HepG2 (cell line): ENCODE measurements around the gene ANAPC10. TPM values are rescaled to one million over a fixed set of nuclear protein-coding genes. Genes with fewer than 3 reads are reported as not detected.

Experiments used
- ATAC-seq: fragments of 200-7000 bp; cut with Tn5 transposase; 3 replicates; pipeline ENCODE4 v1.9.1; 2020; ENCODE audit warnings: mild to moderate bottlenecking, moderate library complexity
- BruUV-seq: library from RNA; stranded (reverse); fragments of 400-500 nt; replicated peaks from 2 replicates; lab custom pipeline; 2021; lab: Mats Ljungman, UMichigan
- CTCF ChIA-PET: fragments of 300-600 bp; formaldehyde crosslinking; extraction: SDS; loops from one replicate; lab custom pipeline; 2021; ENCODE audit warnings: low total read pairs, inconsistent platforms, low intra/inter-chr PET ratio; lab: Yijun Ruan, JAX
- POLR2A ChIA-PET: fragments of 350-600 bp; sonication (Branson Sonifier 250); formaldehyde crosslinking; loops from one replicate; lab custom pipeline; 2020; ENCODE audit warnings: antibody characterized with exemption, inconsistent platforms; lab: Yijun Ruan, JAX
- DNase-seq: peaks from one replicate; pipeline ENCODE4 v3.0.0-alpha.2; 2015; ENCODE audit warnings: low spot score
- FAIRE-seq: peaks from 3 replicates; lab custom pipeline; 2011; peaks lifted over from hg19 to GRCh38; lab: Jason Lieb, UNC
- H2AFZ ChIP-seq: one replicate; pipeline ENCODE4 v1.6.1; 2011; ENCODE audit warnings: low read length, inconsistent platforms
- H3K27ac ChIP-seq: fragments of 300-600 bp; 3 replicates; pipeline ENCODE4 v1.8.0; 2011; ENCODE audit warnings: mixed run types, mild to moderate bottlenecking, mixed read lengths, low read length, inconsistent platforms; ENCODE audit not compliant: insufficient read depth; ENCODE audit errors: extremely low read length
- H3K27me3 ChIP-seq, 2 experiments: fragments of 200-600 bp in 1 of 2; 2 replicates in 1 of 2; 3 replicates in 1 of 2; pipeline versions ENCODE4 v1.6.0 to v1.8.0; 2011; ENCODE audit warnings: low read length in 2 of 2, mild to moderate bottlenecking in 2 of 2, moderate library complexity in 2 of 2, inconsistent platforms in 1 of 2; ENCODE audit not compliant: insufficient read depth in 2 of 2, control insufficient read depth in 1 of 2
- H3K36me3 ChIP-seq, 2 experiments: fragments of 200-600 bp in 1 of 2; replicated peaks in 1 of 2; 2 replicates in 1 of 2; 3 replicates in 1 of 2; pipeline versions ENCODE4 v1.5.1 to v1.8.0; 2011; ENCODE audit warnings: low read length in 2 of 2, inconsistent platforms in 1 of 2; ENCODE audit not compliant: insufficient read depth in 2 of 2, control insufficient read depth in 1 of 2
- H3K4me1 ChIP-seq: 2 replicates; pipeline ENCODE4 v1.5.1; 2012; ENCODE audit warnings: low read length, inconsistent platforms; ENCODE audit not compliant: insufficient read depth
- H3K4me2 ChIP-seq: 2 replicates; pipeline ENCODE4 v1.6.0; 2011; ENCODE audit warnings: low read depth, low read length, inconsistent platforms
- H3K4me3 ChIP-seq, 3 experiments: fragments of 200-600 bp in 1 of 3; sonication (generic), shearing (Covaris generic) in 1 of 3; replicated peaks in 1 of 3; 2 replicates each; pipeline ENCODE4 v1.5.1; 2011 to 2016; ENCODE audit warnings: low read length in 3 of 3, inconsistent platforms in 2 of 3, low read depth in 2 of 3, mild to moderate bottlenecking in 2 of 3, control low read depth in 1 of 3, mixed read lengths in 1 of 3; ENCODE audit not compliant: insufficient read depth in 1 of 3
- H3K79me2 ChIP-seq: one replicate; pipeline ENCODE4 v1.6.1; 2011; ENCODE audit warnings: low read length, inconsistent platforms; ENCODE audit not compliant: insufficient read depth
- H3K9ac ChIP-seq: 2 replicates; pipeline ENCODE4 v1.6.0; 2011; ENCODE audit warnings: mild to moderate bottlenecking, low read depth, low read length, inconsistent platforms; ENCODE audit not compliant: insufficient read depth
- H3K9me3 ChIP-seq: 2 replicates; pipeline ENCODE4 v1.5.1; 2012; ENCODE audit warnings: mild to moderate bottlenecking, low read length
- H4K20me1 ChIP-seq: 2 replicates; pipeline ENCODE4 v1.6.0; 2011; ENCODE audit warnings: inconsistent platforms, mild to moderate bottlenecking, low read length, moderate library complexity; ENCODE audit not compliant: insufficient read depth
- GATA4 ChIP-seq: sonication (generic); IDR thresholded peaks from 2 replicates; pipeline ENCODE4 v1.6.1; 2016; ENCODE audit warnings: antibody characterized with exemption, low read depth, borderline replicate concordance
- GRHL1 ChIP-seq: sonication (generic); formaldehyde crosslinking; conservative IDR thresholded peaks from 2 replicates; pipeline ENCODE4 v1.8.0; 2022; ENCODE audit warnings: missing genetic modification reagents
- MTF2 ChIP-seq: sonication (generic); formaldehyde crosslinking; IDR thresholded peaks from 2 replicates; pipeline ENCODE4 v1.5.0; 2020; ENCODE audit warnings: missing genetic modification reagents, borderline replicate concordance
- PCBP2 ChIP-seq: fragments of 200-400 bp; formaldehyde crosslinking; optimal IDR thresholded peaks from 2 replicates; pipeline ENCODE3; 2018; ENCODE audit warnings: low read length, low read depth; ENCODE audit not compliant: poor library complexity, severe bottlenecking
- ZNF235 ChIP-seq: sonication (generic); formaldehyde crosslinking; IDR thresholded peaks from 2 replicates; pipeline ENCODE4 v1.8.1; 2023; ENCODE audit warnings: mild to moderate bottlenecking, missing genetic modification reagents, borderline replicate concordance
- ZNF746 ChIP-seq: sonication (generic); formaldehyde crosslinking; IDR thresholded peaks from 2 replicates; pipeline ENCODE4 v1.8.0; 2022; ENCODE audit warnings: mild to moderate bottlenecking, missing genetic modification reagents
- ZNF788 ChIP-seq: sonication (generic); formaldehyde crosslinking; IDR thresholded peaks from 2 replicates; pipeline ENCODE4 v1.5.0; 2020; ENCODE audit warnings: mild to moderate bottlenecking, missing genetic modification reagents, borderline replicate concordance
- ZNF800 ChIP-seq: sonication (generic); formaldehyde crosslinking; IDR thresholded peaks from 2 replicates; pipeline ENCODE4 v1.4.0; 2020; ENCODE audit warnings: missing genetic modification reagents
- WGBS: methylation state at CpG from one replicate; pipeline ENCODE4 v1.1.6; 2017; ENCODE audit warnings: low lambda C conversion rate; 5-methylcytosine and 5-hydroxymethylcytosine counted together
- in situ Hi-C: cut with HindIII; loops from 2 replicates; pipeline ENCODE4 v1.10.0; 2017; ENCODE audit warnings: low pct_unique_long_range_greater_than_20kb; ENCODE audit not compliant: extremely low pct_ligation_motif_present
- intact Hi-C: fragments of 100-400 bp; cut with micrococcal nuclease; formaldehyde crosslinking; loops from one replicate; pipeline ENCODE4 v1.10.0; 2022; ENCODE audit not compliant: unreplicated experiment
- polyA plus RNA-seq, 8 experiments: library from polyadenylated mRNA; depleted of rRNA in 3 of 8; stranded (reverse) in 7 of 8; unstranded in 1 of 8; fragments of >200 nt; fragmentation: Illumina TruSeq in 4 of 8; extraction: Trizol in 4 of 8; gene quantifications; 2 replicates each; pipeline versions ENCODE4 v1.2.1 to v1.2.3, GENCODE V29; 2011 to 2016; ENCODE audit warnings: low read depth in 4 of 8, missing spikeins in 1 of 8, mixed read lengths in 1 of 8; ENCODE audit not compliant: insufficient read depth in 1 of 8
- total RNA-seq, 5 experiments: library from RNA; depleted of rRNA; stranded (reverse); fragments of >200 nt; fragmentation: Illumina TruSeq; extraction: Trizol; gene quantifications; 2 replicates each; pipeline ENCODE4 v1.2.3, GENCODE V29; 2016; ENCODE audit warnings: low read depth in 1 of 5

ANAPC10 gene
- total and polyA plus RNA-seq, 2 of the 13 experiments (the other 11 are each of a cell fraction or from before 2014, with no cell fraction given): 21.9 to 32.7 TPM

- Histone ChIP-seq H3K36me3 (no peaks in the 10 kb centered on the region), H3K4me2 (no peak overlapping the region), H3K27ac (no peak overlapping the region), H3K79me2 (no peaks in the 10 kb centered on the region), H2AFZ (no peak overlapping the region), H4K20me1 (no peaks in the 10 kb centered on the region), H3K27me3 (no peaks in the 10 kb centered on the region), H3K4me3 (no peak overlapping the region), H3K9ac (no peak overlapping the region), H3K9me3 (no peaks in the 10 kb centered on the region), H3K4me1 (no peaks in the 10 kb centered on the region)
- TF ChIP-seq ZNF788 (no peak), GATA4 (no peak), ZNF746 (no peak), MTF2 (CRISPR knock-in tag) (no peak), ZNF235 (CRISPR knock-in tag) (no peak), ZNF800 (CRISPR knock-in tag) (no peak), PCBP2 (no peak), GRHL1 (no peak)
- FAIRE-seq (no peak), DNase-seq (no peak), ATAC-seq (no peak)
- no TSS peak for BruUV-seq
- intact Hi-C loops (no loop called here), in situ Hi-C loops (no loop called here)
- 59% methylated on average over 4 of the region's 4 CpGs for WGBS
- POLR2A ChIA-PET: no interaction called here
- CTCF ChIA-PET: no interaction called here
Measured at GRCh38 chr4:144967161-144967560, 130.8 kb downstream of the ANAPC10 start.
